GM12878 (cell line): ENCODE data around the gene FOSB. TPM values are rescaled to one million over a fixed set of nuclear protein-coding genes. Genes with fewer than 3 reads are reported as not detected.

ENCODE experiments used
- ATAC-seq: fragments of 200-7000 bp; cut with Tn5 transposase; 3 replicates; pipeline ENCODE4 v1.9.1; 2020; ENCODE audit warnings: mild to moderate bottlenecking, moderate library complexity
- BruUV-seq: library from RNA; stranded (reverse); fragments of 400-500 nt; replicated peaks from 2 replicates; lab custom pipeline; 2021; lab: Mats Ljungman, UMichigan
- CTCF ChIA-PET: fragments of 300-600 bp; sonication (Branson Sonifier 250); formaldehyde crosslinking; extraction: SDS; loops from one replicate; lab custom pipeline; 2021; ENCODE audit warnings: inconsistent platforms; lab: Yijun Ruan, JAX
- POLR2A ChIA-PET: fragments of 350-600 bp; formaldehyde crosslinking; extraction: SDS; loops from one replicate; lab custom pipeline; 2021; ENCODE audit warnings: inconsistent platforms; lab: Charles Lee
- RAD21 ChIA-PET: fragments of 300-600 bp; sonication (Branson Sonifier 250); formaldehyde crosslinking; loops from one replicate; lab custom pipeline; 2023; ENCODE audit warnings: antibody characterized with exemption; ENCODE audit not compliant: unreplicated experiment; lab: Charles Lee
- SMC1A ChIA-PET: fragments of 300-600 bp; sonication (Branson Sonifier 250); formaldehyde crosslinking; loops from one replicate; lab custom pipeline; 2023; ENCODE audit not compliant: unreplicated experiment, uncharacterized antibody; lab: Charles Lee
- DNase-seq: peaks from one replicate; pipeline ENCODE4 v3.0.0-alpha.2; 2011; ENCODE audit warnings: low read depth, low spot score
- FAIRE-seq: peaks from 3 replicates; lab custom pipeline; 2011; peaks lifted over from hg19 to GRCh38; lab: Jason Lieb, UNC
- H2AFZ ChIP-seq: 2 replicates; pipeline ENCODE4 v1.6.0; 2011; ENCODE audit warnings: low read depth, low read length, control low read depth; ENCODE audit not compliant: control insufficient read depth
- H3K27ac ChIP-seq: 2 replicates; pipeline ENCODE4 v1.5.1; 2011; ENCODE audit warnings: control low read depth; ENCODE audit not compliant: control insufficient read depth, insufficient read depth
- H3K27me3 ChIP-seq, 2 experiments: replicated peaks in 1 of 2; 2 replicates each; pipeline versions ENCODE4 v1.6.0 to v1.6.1; 2011; ENCODE audit warnings: low read length in 1 of 2; ENCODE audit not compliant: control insufficient read depth in 2 of 2, insufficient read depth in 2 of 2
- H3K36me3 ChIP-seq, 2 experiments: 2 replicates each; pipeline ENCODE4 v1.5.1; 2011; ENCODE audit warnings: low read length in 1 of 2; ENCODE audit not compliant: control insufficient read depth in 2 of 2, insufficient read depth in 2 of 2
- H3K4me1 ChIP-seq: 2 replicates; pipeline ENCODE4 v1.6.1; 2011; ENCODE audit warnings: mild to moderate bottlenecking, low read length, moderate library complexity, mixed read lengths; ENCODE audit not compliant: control insufficient read depth, insufficient read depth
- H3K4me2 ChIP-seq: 2 replicates; pipeline ENCODE4 v1.6.0; 2011; ENCODE audit warnings: control low read depth; ENCODE audit not compliant: control insufficient read depth, insufficient read depth
- H3K4me3 ChIP-seq: fragments of 200-600 bp; sonication (generic); 2 replicates; pipeline ENCODE4 v1.5.1; 2016
- H3K79me2 ChIP-seq: 2 replicates; pipeline ENCODE4 v1.6.0; 2011; ENCODE audit warnings: low read length; ENCODE audit not compliant: control insufficient read depth, insufficient read depth
- H3K9ac ChIP-seq: 2 replicates; pipeline ENCODE4 v1.8.0; 2011; ENCODE audit warnings: low read length, control low read depth, mixed read lengths; ENCODE audit not compliant: control insufficient read depth, insufficient read depth
- H3K9me3 ChIP-seq: replicated peaks from 3 replicates; pipeline ENCODE4 v1.5.1; 2011; ENCODE audit warnings: mild to moderate bottlenecking, low read length; ENCODE audit not compliant: control insufficient read depth, insufficient read depth
- H4K20me1 ChIP-seq: 2 replicates; pipeline ENCODE4 v1.6.0; 2011; ENCODE audit not compliant: control insufficient read depth, insufficient read depth
- BHLHE40 ChIP-seq, 2 experiments: fragments of 450-650 bp in 1 of 2; IDR thresholded peaks; 2 replicates each; pipeline ENCODE4 v1.6.1; 2011 to 2017; ENCODE audit warnings: low read depth in 2 of 2, borderline replicate concordance in 1 of 2, improper control_type of control experiment in 1 of 2, low read length in 1 of 2, mild to moderate bottlenecking in 1 of 2
- CREM ChIP-seq: IDR thresholded peaks from 2 replicates; pipeline ENCODE4 v1.6.1; 2014; ENCODE audit warnings: antibody characterized with exemption, low read depth
- EGR1 ChIP-seq, 2 experiments: IDR thresholded peaks; 1 replicate in 1 of 2; 2 replicates in 1 of 2; pipeline ENCODE4 v1.6.1; 2011 to 2012; ENCODE audit warnings: low read depth in 2 of 2, low read length in 2 of 2, borderline replicate concordance in 1 of 2, mild to moderate bottlenecking in 1 of 2, moderate library complexity in 1 of 2
- FOXK2 ChIP-seq: fragments of 450-650 bp; IDR thresholded peaks from 2 replicates; pipeline ENCODE4 v1.6.1; 2017; ENCODE audit warnings: mild to moderate bottlenecking, moderate library complexity
- IKZF2 ChIP-seq, 2 experiments: fragments of 450-650 bp; IDR thresholded peaks; 2 replicates each; pipeline ENCODE4 v1.6.1; 2017; ENCODE audit warnings: mild to moderate bottlenecking in 2 of 2, moderate library complexity in 2 of 2
- JUNB ChIP-seq: IDR thresholded peaks from 2 replicates; pipeline ENCODE4 v1.6.1; 2016; ENCODE audit warnings: antibody characterized with exemption, mild to moderate bottlenecking
- RELB ChIP-seq: fragments of 450-650 bp; IDR thresholded peaks from 2 replicates; pipeline ENCODE4 v1.6.1; 2017; ENCODE audit warnings: low read depth, mild to moderate bottlenecking, moderate library complexity
- STAT1 ChIP-seq: fragments of 450-650 bp; conservative IDR thresholded peaks from 2 replicates; pipeline ENCODE4 v1.6.1; 2014; ENCODE audit warnings: antibody characterized with exemption, mild to moderate bottlenecking
- YY1 ChIP-seq: IDR thresholded peaks from 2 replicates; pipeline ENCODE4 v1.6.1; 2011; ENCODE audit warnings: low read depth, mild to moderate bottlenecking, low read length
- ZNF24 ChIP-seq: fragments of 450-650 bp; IDR thresholded peaks from 2 replicates; pipeline ENCODE4 v1.6.1; 2017; ENCODE audit warnings: antibody characterized with exemption, mild to moderate bottlenecking
- WGBS: methylation state at CpG from one replicate; pipeline ENCODE4 v1.1.6; 2016; ENCODE audit warnings: low lambda C conversion rate; ENCODE audit not compliant: insufficient replicate concordance, insufficient coverage; ENCODE audit errors: missing lambda C conversion rate; 5-methylcytosine and 5-hydroxymethylcytosine counted together
- in situ Hi-C: fragments of 300-500 bp; cut with MboI; formaldehyde crosslinking; loops from 9 replicates; pipeline ENCODE4 v1.14.3; 2018; ENCODE audit warnings: mixed read lengths
- intact Hi-C: fragments of 100-400 bp; cut with micrococcal nuclease; formaldehyde crosslinking; loops from one replicate; pipeline ENCODE4 v1.14.2; 2022; ENCODE audit not compliant: unreplicated experiment
- polyA plus RNA-seq, 11 experiments: library from polyadenylated mRNA; depleted of rRNA in 4 of 11; unstranded in 6 of 11; stranded (reverse) in 5 of 11; fragments of >200 nt; fragmentation: Nextera tagmentation in 4 of 11; fragmentation: Illumina TruSeq in 1 of 11; extraction: Ambion mirVana in 4 of 11; extraction: Trizol in 1 of 11; gene quantifications; 1 replicate in 1 of 11; 2 replicates in 10 of 11; pipeline versions ENCODE4 v1.2.1 to v1.2.3, GENCODE V29; 2011 to 2016; ENCODE audit warnings: inconsistent platforms in 2 of 11, missing spikeins in 2 of 11, low read depth in 1 of 11
- total RNA-seq, 4 experiments: library from RNA; depleted of rRNA in 3 of 4; stranded (reverse); fragments of >200 nt in 3 of 4; fragmentation: Illumina TruSeq in 1 of 4; extraction: Trizol in 1 of 4; gene quantifications; 2 replicates each; pipeline versions ENCODE4 v1.2.1 to v1.2.3, GENCODE V29; 2013 to 2021
- TF ChIP-seq, protein P1 (sequence below): IDR thresholded peaks from 2 replicates; pipeline ENCODE4 v1.6.1; 2011; ENCODE audit warnings: mild to moderate bottlenecking, low read depth, low read length, moderate library complexity; ENCODE audit not compliant: insufficient replicate concordance
- TF ChIP-seq, protein P2 (sequence below): fragments of 450-650 bp; IDR thresholded peaks from 2 replicates; pipeline ENCODE4 v1.6.1; 2017; ENCODE audit warnings: mild to moderate bottlenecking
- TF ChIP-seq, protein P3 (sequence below): fragments of 450-650 bp; formaldehyde crosslinking; IDR thresholded peaks from 2 replicates; pipeline ENCODE4 v1.4.0; 2022; ENCODE audit warnings: mild to moderate bottlenecking, moderate library complexity

FOSB gene
- total and polyA plus RNA-seq, 10 of the 15 experiments (the other 5 are each of a cell fraction or from before 2014, with no cell fraction given) = 0.06 to 0.56 (median 0.26) TPM

- WGBS = 20% methylated on average over 27 of the region's 27 CpGs
- intact Hi-C loops (no loop called here), in situ Hi-C loops (loop anchor here (25.0 kb wide), 1 partner anchor 1694 kb away; the partner anchor contains the start of gene SMG9)
- ChIA-PET POLR2A (interaction anchor here (0.6 to 1.3 kb wide), 6 partner anchors 12 to 35 kb away, joined by 3 to 5 read pairs (median 3); partner anchors contain the start of gene FOSB), SMC1A (interaction anchor here (1.2 to 2.2 kb wide), 3 partner anchors 14 to 23 kb away, joined by 4 to 10 read pairs (median 4); no protein-coding TSS in a partner anchor), CTCF (interaction anchor here (0.6 to 3.5 kb wide), 11 partner anchors 10 to 877 kb away, joined by 3 to 16 read pairs (median 5); partner anchors contain the start of gene FOSB), RAD21 (interaction anchor here (1.0 to 2.9 kb wide), 3 partner anchors 12 to 16 kb away, joined by 4 to 13 read pairs (median 6); partner anchors contain the start of gene FOSB)
- Histone ChIP-seq H3K27ac (peak overlapping the region; percentile 33), H4K20me1 (no peaks in the 10 kb centered on the region), H3K27me3 (no peaks in the 10 kb centered on the region), H3K36me3 (no peaks in the 10 kb centered on the region), H3K9ac (0 out of 2 replicates have a peak overlapping the region, but pooled peaks have one; percentile 2), H3K9me3 (no peaks in the 10 kb centered on the region), H3K4me3 (no peak overlapping the region), H2AFZ (peak overlapping the region; percentile 6), H3K4me2 (peak overlapping the region; percentile 10), H3K4me1 (peaks cover 33% of the 10 kb centered on the region), H3K79me2 (no peaks in the 10 kb centered on the region)
- no TSS peak for BruUV-seq
- peak; percentile 86 for ATAC-seq
- no peak for FAIRE-seq
- DNase-seq = no peak
- TF ChIP-seq BHLHE40 (IDR thresholded peaks at IDR 0.05; ENCODE audit: borderline replicate concordance in 1 of 2, low read depth in 2 of 2, low read length in 1 of 2) (peak; percentile 74 to 90), YY1 (no peak), FOXK2 (no peak), EGR1 (IDR thresholded peaks at IDR 0.05; ENCODE audit: borderline replicate concordance in 1 of 2, low read depth in 2 of 2, low read length in 2 of 2) (no peak), RELB (no peak), CREM (peak; percentile 66; the same call in 1 of the 2 replicates), ZNF24 (no peak), STAT1 (no peak), IKZF2 (IDR thresholded peaks at IDR 0.05) (0 out of 4 replicates have a peak, but pooled peaks of 1 of the 2 experiments have one; percentile 32), JUNB (peak; percentile 66)
- TF ChIP-seq, protein P1, sequence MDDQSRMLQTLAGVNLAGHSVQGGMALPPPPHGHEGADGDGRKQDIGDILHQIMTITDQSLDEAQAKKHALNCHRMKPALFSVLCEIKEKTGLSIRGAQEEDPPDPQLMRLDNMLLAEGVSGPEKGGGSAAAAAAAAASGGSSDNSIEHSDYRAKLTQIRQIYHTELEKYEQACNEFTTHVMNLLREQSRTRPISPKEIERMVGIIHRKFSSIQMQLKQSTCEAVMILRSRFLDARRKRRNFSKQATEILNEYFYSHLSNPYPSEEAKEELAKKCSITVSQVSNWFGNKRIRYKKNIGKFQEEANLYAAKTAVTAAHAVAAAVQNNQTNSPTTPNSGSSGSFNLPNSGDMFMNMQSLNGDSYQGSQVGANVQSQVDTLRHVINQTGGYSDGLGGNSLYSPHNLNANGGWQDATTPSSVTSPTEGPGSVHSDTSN = no peak
- TF ChIP-seq, protein P2, sequence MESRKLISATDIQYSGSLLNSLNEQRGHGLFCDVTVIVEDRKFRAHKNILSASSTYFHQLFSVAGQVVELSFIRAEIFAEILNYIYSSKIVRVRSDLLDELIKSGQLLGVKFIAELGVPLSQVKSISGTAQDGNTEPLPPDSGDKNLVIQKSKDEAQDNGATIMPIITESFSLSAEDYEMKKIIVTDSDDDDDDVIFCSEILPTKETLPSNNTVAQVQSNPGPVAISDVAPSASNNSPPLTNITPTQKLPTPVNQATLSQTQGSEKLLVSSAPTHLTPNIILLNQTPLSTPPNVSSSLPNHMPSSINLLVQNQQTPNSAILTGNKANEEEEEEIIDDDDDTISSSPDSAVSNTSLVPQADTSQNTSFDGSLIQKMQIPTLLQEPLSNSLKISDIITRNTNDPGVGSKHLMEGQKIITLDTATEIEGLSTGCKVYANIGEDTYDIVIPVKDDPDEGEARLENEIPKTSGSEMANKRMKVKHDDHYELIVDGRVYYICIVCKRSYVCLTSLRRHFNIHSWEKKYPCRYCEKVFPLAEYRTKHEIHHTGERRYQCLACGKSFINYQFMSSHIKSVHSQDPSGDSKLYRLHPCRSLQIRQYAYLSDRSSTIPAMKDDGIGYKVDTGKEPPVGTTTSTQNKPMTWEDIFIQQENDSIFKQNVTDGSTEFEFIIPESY = no peak
- TF ChIP-seq, protein P3, sequence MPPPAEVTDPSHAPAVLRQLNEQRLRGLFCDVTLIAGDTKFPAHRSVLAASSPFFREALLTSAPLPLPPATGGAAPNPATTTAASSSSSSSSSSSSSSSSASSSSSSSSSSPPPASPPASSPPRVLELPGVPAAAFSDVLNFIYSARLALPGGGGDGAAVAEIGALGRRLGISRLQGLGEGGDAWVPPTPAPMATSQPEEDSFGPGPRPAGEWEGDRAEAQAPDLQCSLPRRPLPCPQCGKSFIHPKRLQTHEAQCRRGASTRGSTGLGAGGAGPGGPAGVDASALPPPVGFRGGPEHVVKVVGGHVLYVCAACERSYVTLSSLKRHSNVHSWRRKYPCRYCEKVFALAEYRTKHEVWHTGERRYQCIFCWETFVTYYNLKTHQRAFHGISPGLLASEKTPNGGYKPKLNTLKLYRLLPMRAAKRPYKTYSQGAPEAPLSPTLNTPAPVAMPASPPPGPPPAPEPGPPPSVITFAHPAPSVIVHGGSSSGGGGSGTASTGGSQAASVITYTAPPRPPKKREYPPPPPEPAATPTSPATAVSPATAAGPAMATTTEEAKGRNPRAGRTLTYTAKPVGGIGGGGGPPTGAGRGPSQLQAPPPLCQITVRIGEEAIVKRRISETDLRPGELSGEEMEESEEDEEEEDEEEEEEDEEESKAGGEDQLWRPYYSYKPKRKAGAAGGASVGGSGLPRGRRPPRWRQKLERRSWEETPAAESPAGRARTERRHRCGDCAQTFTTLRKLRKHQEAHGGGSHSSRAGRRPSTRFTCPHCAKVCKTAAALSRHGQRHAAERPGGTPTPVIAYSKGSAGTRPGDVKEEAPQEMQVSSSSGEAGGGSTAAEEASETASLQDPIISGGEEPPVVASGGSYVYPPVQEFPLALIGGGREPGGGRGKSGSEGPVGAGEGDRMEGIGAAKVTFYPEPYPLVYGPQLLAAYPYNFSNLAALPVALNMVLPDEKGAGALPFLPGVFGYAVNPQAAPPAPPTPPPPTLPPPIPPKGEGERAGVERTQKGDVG (CRISPR knock-in tag) = no peak
Measured at GRCh38 chr19:45455707-45456499, 11.9 kb upstream of the FOSB start.
